HepG2 (cell line): ENCODE measurements around the gene F2RL2. TPM values are rescaled to one million over a fixed set of nuclear protein-coding genes. Genes with fewer than 3 reads are reported as not detected.

Experiments
- ATAC-seq: fragments of 200-7000 bp; cut with Tn5 transposase; 3 replicates; pipeline ENCODE4 v1.9.1; 2020; ENCODE audit warnings: mild to moderate bottlenecking, moderate library complexity
- BruUV-seq: library from RNA; stranded (reverse); fragments of 400-500 nt; replicated peaks from 2 replicates; lab custom pipeline; 2021; lab: Mats Ljungman, UMichigan
- CTCF ChIA-PET: fragments of 300-600 bp; formaldehyde crosslinking; extraction: SDS; loops from one replicate; lab custom pipeline; 2021; ENCODE audit warnings: low total read pairs, inconsistent platforms, low intra/inter-chr PET ratio; lab: Yijun Ruan, JAX
- POLR2A ChIA-PET: fragments of 350-600 bp; sonication (Branson Sonifier 250); formaldehyde crosslinking; loops from one replicate; lab custom pipeline; 2020; ENCODE audit warnings: antibody characterized with exemption, inconsistent platforms; lab: Yijun Ruan, JAX
- DNase-seq: peaks from one replicate; pipeline ENCODE4 v3.0.0-alpha.2; 2015; ENCODE audit warnings: low spot score
- FAIRE-seq: peaks from 3 replicates; lab custom pipeline; 2011; peaks lifted over from hg19 to GRCh38; lab: Jason Lieb, UNC
- H2AFZ ChIP-seq: one replicate; pipeline ENCODE4 v1.6.1; 2011; ENCODE audit warnings: low read length, inconsistent platforms
- H3K27ac ChIP-seq: fragments of 300-600 bp; 3 replicates; pipeline ENCODE4 v1.8.0; 2011; ENCODE audit warnings: mixed run types, mild to moderate bottlenecking, mixed read lengths, low read length, inconsistent platforms; ENCODE audit not compliant: insufficient read depth; ENCODE audit errors: extremely low read length
- H3K27me3 ChIP-seq, 2 experiments: fragments of 200-600 bp in 1 of 2; 2 replicates in 1 of 2; 3 replicates in 1 of 2; pipeline versions ENCODE4 v1.6.0 to v1.8.0; 2011; ENCODE audit warnings: low read length in 2 of 2, mild to moderate bottlenecking in 2 of 2, moderate library complexity in 2 of 2, inconsistent platforms in 1 of 2; ENCODE audit not compliant: insufficient read depth in 2 of 2, control insufficient read depth in 1 of 2
- H3K36me3 ChIP-seq, 2 experiments: fragments of 200-600 bp in 1 of 2; replicated peaks in 1 of 2; 2 replicates in 1 of 2; 3 replicates in 1 of 2; pipeline versions ENCODE4 v1.5.1 to v1.8.0; 2011; ENCODE audit warnings: low read length in 2 of 2, inconsistent platforms in 1 of 2; ENCODE audit not compliant: insufficient read depth in 2 of 2, control insufficient read depth in 1 of 2
- H3K4me1 ChIP-seq: 2 replicates; pipeline ENCODE4 v1.5.1; 2012; ENCODE audit warnings: low read length, inconsistent platforms; ENCODE audit not compliant: insufficient read depth
- H3K4me2 ChIP-seq: 2 replicates; pipeline ENCODE4 v1.6.0; 2011; ENCODE audit warnings: low read depth, low read length, inconsistent platforms
- H3K4me3 ChIP-seq, 3 experiments: fragments of 200-600 bp in 1 of 3; sonication (generic), shearing (Covaris generic) in 1 of 3; replicated peaks in 1 of 3; 2 replicates each; pipeline ENCODE4 v1.5.1; 2011 to 2016; ENCODE audit warnings: low read length in 3 of 3, inconsistent platforms in 2 of 3, low read depth in 2 of 3, mild to moderate bottlenecking in 2 of 3, control low read depth in 1 of 3, mixed read lengths in 1 of 3; ENCODE audit not compliant: insufficient read depth in 1 of 3
- H3K79me2 ChIP-seq: one replicate; pipeline ENCODE4 v1.6.1; 2011; ENCODE audit warnings: low read length, inconsistent platforms; ENCODE audit not compliant: insufficient read depth
- H3K9ac ChIP-seq: 2 replicates; pipeline ENCODE4 v1.6.0; 2011; ENCODE audit warnings: mild to moderate bottlenecking, low read depth, low read length, inconsistent platforms; ENCODE audit not compliant: insufficient read depth
- H3K9me3 ChIP-seq: 2 replicates; pipeline ENCODE4 v1.5.1; 2012; ENCODE audit warnings: mild to moderate bottlenecking, low read length
- H4K20me1 ChIP-seq: 2 replicates; pipeline ENCODE4 v1.6.0; 2011; ENCODE audit warnings: inconsistent platforms, mild to moderate bottlenecking, low read length, moderate library complexity; ENCODE audit not compliant: insufficient read depth
- ASH2L ChIP-seq: fragments of 300-600, 200-600 bp; sonication (generic); IDR thresholded peaks from 2 replicates; pipeline ENCODE4 v1.7.0; 2017; ENCODE audit warnings: low read depth, mild to moderate bottlenecking, moderate library complexity, mixed read lengths, low read length; ENCODE audit not compliant: insufficient read length
- BRD4 ChIP-seq: sonication (generic); formaldehyde crosslinking; IDR thresholded peaks from 2 replicates; pipeline ENCODE4 v1.4.0; 2020; ENCODE audit warnings: missing genetic modification reagents
- EP300 ChIP-seq, 3 experiments: sonication (generic) in 1 of 3; formaldehyde crosslinking in 1 of 3; IDR thresholded peaks; 2 replicates each; pipeline versions ENCODE4 v1.5.1 to v1.6.1; 2011 to 2020; ENCODE audit warnings: low read depth in 2 of 3, low read length in 2 of 3, borderline replicate concordance in 1 of 3, improper control_type of control experiment in 1 of 3, mild to moderate bottlenecking in 1 of 3, missing genetic modification reagents in 1 of 3, moderate library complexity in 1 of 3
- FOXA3 ChIP-seq: IDR thresholded peaks from 2 replicates; pipeline ENCODE4 v1.6.1; 2016; ENCODE audit warnings: missing genetic modification reagents, missing compliant biosample characterization
- GABPB1 ChIP-seq: IDR thresholded peaks from 2 replicates; pipeline ENCODE4 v1.6.1; 2016; ENCODE audit warnings: mild to moderate bottlenecking, missing genetic modification reagents, moderate library complexity, missing compliant biosample characterization
- HCFC1 ChIP-seq: fragments of 150-350 bp; IDR thresholded peaks from 2 replicates; pipeline ENCODE4 v1.6.1; 2014; ENCODE audit warnings: low read depth, low read length
- MTA3 ChIP-seq: sonication (generic); formaldehyde crosslinking; IDR thresholded peaks from 2 replicates; pipeline ENCODE4 v1.4.0; 2020; ENCODE audit warnings: missing genetic modification reagents
- POLR2AphosphoS2 ChIP-seq: IDR thresholded peaks from 2 replicates; pipeline ENCODE4 v1.6.1; 2011; ENCODE audit warnings: low read depth, low read length, improper control_type of control experiment
- SMAD9 ChIP-seq: sonication (generic); formaldehyde crosslinking; IDR thresholded peaks from 2 replicates; pipeline ENCODE4 v1.5.1; 2020; ENCODE audit warnings: mild to moderate bottlenecking, missing genetic modification reagents
- ZFP90 ChIP-seq: sonication (generic); formaldehyde crosslinking; IDR thresholded peaks from 2 replicates; pipeline ENCODE4 v1.8.0; 2022; ENCODE audit warnings: missing genetic modification reagents, mild to moderate bottlenecking, inconsistent platforms, borderline replicate concordance
- ZMYM4 ChIP-seq: sonication (generic); formaldehyde crosslinking; IDR thresholded peaks from 2 replicates; pipeline ENCODE4 v1.8.1; 2023; ENCODE audit warnings: mild to moderate bottlenecking, missing genetic modification reagents
- ZNF17 ChIP-seq: sonication (generic); formaldehyde crosslinking; IDR thresholded peaks from 2 replicates; pipeline ENCODE4 v1.5.0; 2020; ENCODE audit warnings: mild to moderate bottlenecking, missing genetic modification reagents
- ZNF660 ChIP-seq: sonication (generic); formaldehyde crosslinking; IDR thresholded peaks from 2 replicates; pipeline ENCODE4 v1.5.1; 2020; ENCODE audit warnings: mild to moderate bottlenecking, low read depth, missing genetic modification reagents, borderline replicate concordance
- ZNF792 ChIP-seq: IDR thresholded peaks from 2 replicates; pipeline ENCODE4 v1.6.1; 2016
- WGBS: methylation state at CpG from one replicate; pipeline ENCODE4 v1.1.6; 2017; ENCODE audit warnings: low lambda C conversion rate; 5-methylcytosine and 5-hydroxymethylcytosine counted together
- in situ Hi-C: cut with HindIII; loops from 2 replicates; pipeline ENCODE4 v1.10.0; 2017; ENCODE audit warnings: low pct_unique_long_range_greater_than_20kb; ENCODE audit not compliant: extremely low pct_ligation_motif_present
- intact Hi-C: fragments of 100-400 bp; cut with micrococcal nuclease; formaldehyde crosslinking; loops from one replicate; pipeline ENCODE4 v1.10.0; 2022; ENCODE audit not compliant: unreplicated experiment
- polyA plus RNA-seq, 8 experiments: library from polyadenylated mRNA; depleted of rRNA in 3 of 8; stranded (reverse) in 7 of 8; unstranded in 1 of 8; fragments of >200 nt; fragmentation: Illumina TruSeq in 4 of 8; extraction: Trizol in 4 of 8; gene quantifications; 2 replicates each; pipeline versions ENCODE4 v1.2.1 to v1.2.3, GENCODE V29; 2011 to 2016; ENCODE audit warnings: low read depth in 4 of 8, missing spikeins in 1 of 8, mixed read lengths in 1 of 8; ENCODE audit not compliant: insufficient read depth in 1 of 8
- total RNA-seq, 5 experiments: library from RNA; depleted of rRNA; stranded (reverse); fragments of >200 nt; fragmentation: Illumina TruSeq; extraction: Trizol; gene quantifications; 2 replicates each; pipeline ENCODE4 v1.2.3, GENCODE V29; 2016; ENCODE audit warnings: low read depth in 1 of 5

F2RL2 gene
- total and polyA plus RNA-seq, 2 of the 13 experiments (the other 11 are each of a cell fraction or from before 2014, with no cell fraction given) = not detected

DNA sequence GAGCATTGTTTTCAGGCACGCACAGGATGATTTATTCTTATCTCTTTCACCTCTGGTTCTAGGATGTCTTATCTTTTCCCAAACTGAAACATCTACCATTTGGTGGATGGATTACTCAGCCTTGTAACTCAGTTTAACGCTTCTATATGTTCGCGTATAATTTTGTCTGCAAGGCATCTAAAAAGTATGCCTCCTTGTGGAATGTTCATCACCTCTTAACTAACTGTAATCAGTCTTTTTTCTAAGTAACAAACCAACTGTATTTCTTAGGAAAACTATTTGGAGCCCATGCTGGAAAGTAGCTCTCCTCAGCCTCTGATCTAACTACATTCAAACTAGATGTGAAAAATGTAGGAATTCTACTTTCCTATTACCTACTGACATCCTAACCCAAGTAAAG is 11.5 kb upstream of the F2RL2 start:
- Histone ChIP-seq H3K9ac (no peak overlapping the region), H3K4me2 (no peak overlapping the region), H4K20me1 (no peaks in the 10 kb centered on the region), H3K36me3 (peaks cover 4 to 25% of the 10 kb centered on the region in 2 experiments; a peak in 4 of 5 replicates), H3K9me3 (no peaks in the 10 kb centered on the region), H3K27ac (no peak overlapping the region), H3K4me3 (no peak overlapping the region), H3K79me2 (no peaks in the 10 kb centered on the region), H2AFZ (no peak overlapping the region), H3K27me3 (no peaks in the 10 kb centered on the region), H3K4me1 (peaks cover 10% of the 10 kb centered on the region)
- CTCF ChIA-PET = no interaction called here
- in situ Hi-C loops (no loop called here), intact Hi-C loops (no loop called here)
- BruUV-seq = no TSS peak
- 50% methylated on average over 4 of the region's 4 CpGs for WGBS
- FAIRE-seq (no peak), ATAC-seq (no peak), DNase-seq (no peak)
- POLR2A ChIA-PET = no interaction called here
- no peak for TF ChIP-seq ZNF660
- no peak for TF ChIP-seq ASH2L
- no peak for TF ChIP-seq GABPB1 (CRISPR knock-in tag)
- no peak for TF ChIP-seq ZMYM4 (CRISPR knock-in tag)
- no peak for TF ChIP-seq ZNF17
- TF ChIP-seq EP300 (IDR thresholded peaks at IDR 0.05; ENCODE audit: low read depth in 2 of 2, low read length in 2 of 2) = no peak
- no peak for TF ChIP-seq EP300 (CRISPR knock-in tag; IDR thresholded peaks at IDR 0.05; ENCODE audit: borderline replicate concordance)
- no peak for TF ChIP-seq SMAD9 (CRISPR knock-in tag)
- TF ChIP-seq ZNF792 = no peak
- TF ChIP-seq ZFP90 (CRISPR knock-in tag) = no peak
- TF ChIP-seq HCFC1 = no peak
- TF ChIP-seq POLR2AphosphoS2 = no peak
- no peak for TF ChIP-seq FOXA3 (CRISPR knock-in tag)
- TF ChIP-seq BRD4 = no peak
- TF ChIP-seq MTA3 = no peak
